Neural cell (in vitro differentiated cells): ENCODE data around the gene SLCO1B1. TPM values are rescaled to one million over a fixed set of nuclear protein-coding genes. Genes with fewer than 3 reads are reported as not detected.

Experiments
- H2AFZ ChIP-seq: fragments of 200-600, 300-800 bp; sonication (generic), shearing (Covaris generic); 2 replicates; pipeline ENCODE4 v1.6.0; 2014; ENCODE audit warnings: low read depth, mild to moderate bottlenecking, antibody characterized with exemption, low read length, moderate library complexity
- H3F3A ChIP-seq: fragments of 200-600 bp; shearing (Covaris generic); 2 replicates; pipeline ENCODE4 v1.6.1; 2016; ENCODE audit warnings: mild to moderate bottlenecking, moderate library complexity, mixed read lengths, antibody characterized with exemption, low read length; ENCODE audit not compliant: insufficient read depth, poor library complexity, severe bottlenecking
- H3K27ac ChIP-seq: fragments of 200-600, 300-800 bp; sonication (generic), shearing (Covaris generic); 2 replicates; pipeline ENCODE4 v1.5.1; 2014; ENCODE audit warnings: mild to moderate bottlenecking, low read length, moderate library complexity
- H3K27me3 ChIP-seq: fragments of 300-800, 200-600 bp; sonication (generic), shearing (Covaris generic); 2 replicates; pipeline ENCODE4 v1.6.0; 2014; ENCODE audit warnings: mild to moderate bottlenecking, low read depth, low read length, moderate library complexity; ENCODE audit not compliant: insufficient read depth
- H3K36me3 ChIP-seq: fragments of 300-800, 200-600 bp; sonication (generic), shearing (Covaris generic); 2 replicates; pipeline ENCODE4 v1.5.1; 2014; ENCODE audit warnings: mild to moderate bottlenecking, antibody characterized with exemption, low read length, moderate library complexity; ENCODE audit not compliant: insufficient read depth
- H3K4me2 ChIP-seq: fragments of 300-800, 200-600 bp; sonication (generic), shearing (Covaris generic); 2 replicates; pipeline ENCODE4 v1.6.0; 2014; ENCODE audit warnings: mild to moderate bottlenecking, low read length
- H3K4me3 ChIP-seq: fragments of 300-800, 200-600 bp; sonication (generic), shearing (Covaris generic); 2 replicates; pipeline ENCODE4 v1.5.1; 2014; ENCODE audit warnings: mild to moderate bottlenecking, low read length, moderate library complexity
- H3K79me2 ChIP-seq: fragments of 200-600 bp; shearing (Covaris generic); replicated peaks from 2 replicates; pipeline ENCODE4 v1.6.0; 2014; ENCODE audit warnings: mild to moderate bottlenecking, low read length, moderate library complexity; ENCODE audit not compliant: insufficient read depth
- H3K9ac ChIP-seq: fragments of 300-800, 200-600 bp; sonication (generic), shearing (Covaris generic); 2 replicates; pipeline ENCODE4 v1.6.1; 2016; ENCODE audit warnings: mild to moderate bottlenecking, low read length, mixed read lengths
- H3K9me2 ChIP-seq: fragments of 200-600 bp; shearing (Covaris generic); 2 replicates; pipeline ENCODE4 v1.6.1; 2016; ENCODE audit warnings: mild to moderate bottlenecking, low read length, mixed read lengths; ENCODE audit not compliant: insufficient read depth
- H3K9me3 ChIP-seq: fragments of 200-600, 300-800 bp; sonication (generic), shearing (Covaris generic); 2 replicates; pipeline ENCODE4 v1.6.1; 2016; ENCODE audit warnings: mild to moderate bottlenecking, mixed run types, low read length, moderate library complexity, mixed read lengths
- H4K20me1 ChIP-seq: fragments of 200-600 bp; shearing (Covaris generic); 2 replicates; pipeline ENCODE4 v1.6.1; 2016; ENCODE audit warnings: mild to moderate bottlenecking, mixed run types; ENCODE audit not compliant: insufficient read depth
- EP300 ChIP-seq: fragments of 450-650 bp; conservative IDR thresholded peaks from 2 replicates; pipeline ENCODE4 v1.6.1; 2014; ENCODE audit warnings: antibody characterized with exemption, mild to moderate bottlenecking, moderate library complexity; ENCODE audit not compliant: poor library complexity, severe bottlenecking
- EZH2 ChIP-seq: fragments of 200-600, 300-800 bp; shearing (Covaris generic), sonication (generic); IDR thresholded peaks from 2 replicates; pipeline ENCODE4 v1.6.1; 2014; ENCODE audit warnings: antibody characterized with exemption, low read length, borderline replicate concordance, mild to moderate bottlenecking; ENCODE audit not compliant: insufficient read depth, poor library complexity, severe bottlenecking
- MXI1 ChIP-seq: fragments of 450-650 bp; conservative IDR thresholded peaks from 2 replicates; pipeline ENCODE4 v1.6.1; 2014; ENCODE audit warnings: antibody characterized with exemption, mild to moderate bottlenecking; ENCODE audit not compliant: poor library complexity, severe bottlenecking
- POLR2AphosphoS5 ChIP-seq: IDR thresholded peaks from 2 replicates; pipeline ENCODE4 v1.6.1; 2012
- RAD21 ChIP-seq: fragments of 450-650 bp; conservative IDR thresholded peaks from 2 replicates; pipeline ENCODE4 v1.6.1; 2014; ENCODE audit warnings: antibody characterized with exemption, mild to moderate bottlenecking, moderate library complexity
- SMC3 ChIP-seq: fragments of 450-650 bp; conservative IDR thresholded peaks from 2 replicates; pipeline ENCODE4 v1.6.1; 2014; ENCODE audit warnings: antibody characterized with exemption, mild to moderate bottlenecking, moderate library complexity; ENCODE audit not compliant: poor library complexity
- TAF1 ChIP-seq: IDR thresholded peaks from 2 replicates; pipeline ENCODE4 v1.6.1; 2012; ENCODE audit warnings: low read depth
- polyA plus RNA-seq: library from polyadenylated mRNA; depleted of rRNA; stranded (reverse); fragments of >200 nt; gene quantifications from 2 replicates; pipeline ENCODE4 v1.2.3, GENCODE V29; 2014
- TF ChIP-seq, protein P1 (sequence below): fragments of 450-650 bp; IDR thresholded peaks from 2 replicates; pipeline ENCODE4 v1.5.1; 2014; ENCODE audit warnings: antibody characterized with exemption, mild to moderate bottlenecking, moderate library complexity; ENCODE audit not compliant: poor library complexity, severe bottlenecking
- TF ChIP-seq, protein P2 (sequence below): IDR thresholded peaks from 2 replicates; pipeline ENCODE4 v1.6.1; 2012; ENCODE audit warnings: borderline replicate concordance

Gene SLCO1B1
- polyA plus RNA-seq, 1 donor from 2014 or later: not detected

GRCh38 chr12:21257172-21257571 is 126.2 kb downstream of the SLCO1B1 start:
- H3K9me2 ChIP-seq: no peaks in the 10 kb centered on the region
- H3K27me3 ChIP-seq: no peaks in the 10 kb centered on the region
- H2AFZ ChIP-seq: no peak overlapping the region
- no peaks in the 10 kb centered on the region for H3K9me3 ChIP-seq
- H3K27ac ChIP-seq: no peak overlapping the region
- no peak overlapping the region for H3K9ac ChIP-seq
- no peaks in the 10 kb centered on the region for H4K20me1 ChIP-seq
- no peak overlapping the region for H3K4me2 ChIP-seq
- TF ChIP-seq SMC3 (no peak), EZH2 (no peak), POLR2AphosphoS5 (no peak), TAF1 (no peak), MXI1 (no peak), EP300 (no peak), RAD21 (no peak)
- TF ChIP-seq, protein P1, sequence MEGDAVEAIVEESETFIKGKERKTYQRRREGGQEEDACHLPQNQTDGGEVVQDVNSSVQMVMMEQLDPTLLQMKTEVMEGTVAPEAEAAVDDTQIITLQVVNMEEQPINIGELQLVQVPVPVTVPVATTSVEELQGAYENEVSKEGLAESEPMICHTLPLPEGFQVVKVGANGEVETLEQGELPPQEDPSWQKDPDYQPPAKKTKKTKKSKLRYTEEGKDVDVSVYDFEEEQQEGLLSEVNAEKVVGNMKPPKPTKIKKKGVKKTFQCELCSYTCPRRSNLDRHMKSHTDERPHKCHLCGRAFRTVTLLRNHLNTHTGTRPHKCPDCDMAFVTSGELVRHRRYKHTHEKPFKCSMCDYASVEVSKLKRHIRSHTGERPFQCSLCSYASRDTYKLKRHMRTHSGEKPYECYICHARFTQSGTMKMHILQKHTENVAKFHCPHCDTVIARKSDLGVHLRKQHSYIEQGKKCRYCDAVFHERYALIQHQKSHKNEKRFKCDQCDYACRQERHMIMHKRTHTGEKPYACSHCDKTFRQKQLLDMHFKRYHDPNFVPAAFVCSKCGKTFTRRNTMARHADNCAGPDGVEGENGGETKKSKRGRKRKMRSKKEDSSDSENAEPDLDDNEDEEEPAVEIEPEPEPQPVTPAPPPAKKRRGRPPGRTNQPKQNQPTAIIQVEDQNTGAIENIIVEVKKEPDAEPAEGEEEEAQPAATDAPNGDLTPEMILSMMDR: no peak
- TF ChIP-seq, protein P2, sequence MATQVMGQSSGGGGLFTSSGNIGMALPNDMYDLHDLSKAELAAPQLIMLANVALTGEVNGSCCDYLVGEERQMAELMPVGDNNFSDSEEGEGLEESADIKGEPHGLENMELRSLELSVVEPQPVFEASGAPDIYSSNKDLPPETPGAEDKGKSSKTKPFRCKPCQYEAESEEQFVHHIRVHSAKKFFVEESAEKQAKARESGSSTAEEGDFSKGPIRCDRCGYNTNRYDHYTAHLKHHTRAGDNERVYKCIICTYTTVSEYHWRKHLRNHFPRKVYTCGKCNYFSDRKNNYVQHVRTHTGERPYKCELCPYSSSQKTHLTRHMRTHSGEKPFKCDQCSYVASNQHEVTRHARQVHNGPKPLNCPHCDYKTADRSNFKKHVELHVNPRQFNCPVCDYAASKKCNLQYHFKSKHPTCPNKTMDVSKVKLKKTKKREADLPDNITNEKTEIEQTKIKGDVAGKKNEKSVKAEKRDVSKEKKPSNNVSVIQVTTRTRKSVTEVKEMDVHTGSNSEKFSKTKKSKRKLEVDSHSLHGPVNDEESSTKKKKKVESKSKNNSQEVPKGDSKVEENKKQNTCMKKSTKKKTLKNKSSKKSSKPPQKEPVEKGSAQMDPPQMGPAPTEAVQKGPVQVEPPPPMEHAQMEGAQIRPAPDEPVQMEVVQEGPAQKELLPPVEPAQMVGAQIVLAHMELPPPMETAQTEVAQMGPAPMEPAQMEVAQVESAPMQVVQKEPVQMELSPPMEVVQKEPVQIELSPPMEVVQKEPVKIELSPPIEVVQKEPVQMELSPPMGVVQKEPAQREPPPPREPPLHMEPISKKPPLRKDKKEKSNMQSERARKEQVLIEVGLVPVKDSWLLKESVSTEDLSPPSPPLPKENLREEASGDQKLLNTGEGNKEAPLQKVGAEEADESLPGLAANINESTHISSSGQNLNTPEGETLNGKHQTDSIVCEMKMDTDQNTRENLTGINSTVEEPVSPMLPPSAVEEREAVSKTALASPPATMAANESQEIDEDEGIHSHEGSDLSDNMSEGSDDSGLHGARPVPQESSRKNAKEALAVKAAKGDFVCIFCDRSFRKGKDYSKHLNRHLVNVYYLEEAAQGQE: no peak
- H3K79me2 ChIP-seq: no peaks in the 10 kb centered on the region
- H3K36me3 ChIP-seq: no peaks in the 10 kb centered on the region
- no peaks in the 10 kb centered on the region for H3F3A ChIP-seq
- H3K4me3 ChIP-seq: no peak overlapping the region

GRCh38 chr12:21264232-21264631 is 133.2 kb downstream of the SLCO1B1 start:
- Histone ChIP-seq H4K20me1 (no peaks in the 10 kb centered on the region), H3K9ac (no peak overlapping the region), H2AFZ (no peak overlapping the region), H3K36me3 (no peaks in the 10 kb centered on the region), H3K27me3 (no peaks in the 10 kb centered on the region), H3F3A (no peaks in the 10 kb centered on the region), H3K9me3 (no peaks in the 10 kb centered on the region), H3K4me3 (no peak overlapping the region), H3K79me2 (no peaks in the 10 kb centered on the region), H3K9me2 (no peaks in the 10 kb centered on the region), H3K4me2 (no peak overlapping the region), H3K27ac (no peak overlapping the region)
- TF ChIP-seq, protein P2: no peak
- TF ChIP-seq POLR2AphosphoS5 (no peak), EZH2 (no peak), MXI1 (no peak), SMC3 (no peak), RAD21 (no peak), TAF1 (no peak), EP300 (no peak)
- TF ChIP-seq, protein P1: no peak
